Urothelium cell line (cell line): Measurements from ENCODE around the gene OTOF.

Source experiments
- DNase-seq: peaks from one replicate; pipeline ENCODE4 v3.0.0; 2011; ENCODE audit warnings: low spot score, mixed read lengths
- FAIRE-seq: peaks from 2 replicates; lab custom pipeline; 2011; peaks lifted over from hg19 to GRCh38; lab: Jason Lieb, UNC

OTOF gene

DNA sequence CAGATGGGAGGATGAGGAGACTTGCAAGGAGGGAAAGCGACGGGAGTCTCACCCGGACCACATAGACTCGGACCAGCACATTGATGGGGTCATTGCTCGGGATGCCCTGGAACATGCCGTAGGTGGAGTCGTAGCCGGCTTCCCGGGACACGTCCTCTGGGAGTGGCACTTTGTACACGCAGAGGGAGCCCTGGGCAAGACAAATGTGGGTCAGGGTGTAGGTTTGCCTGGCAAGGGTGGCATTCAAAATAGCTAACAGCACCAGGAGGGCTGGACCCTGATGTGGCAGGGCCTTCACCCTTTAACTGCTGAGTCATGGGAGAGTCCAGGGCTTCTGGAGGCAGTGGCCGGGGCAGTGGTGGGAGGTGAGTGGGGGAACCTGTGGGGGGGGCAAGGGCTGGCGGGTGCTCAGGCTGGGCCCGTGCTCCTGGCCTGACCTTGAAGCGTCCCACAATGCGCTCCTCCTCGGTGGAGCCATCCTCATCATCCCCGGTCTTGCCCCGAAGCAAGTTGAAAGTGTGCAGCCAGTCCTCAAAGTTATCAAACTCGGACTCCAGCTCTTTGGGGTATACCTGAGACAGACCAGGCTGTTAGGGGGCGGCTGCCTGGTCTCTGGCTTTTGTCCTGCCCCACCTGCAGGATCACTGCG, 11.1 kb downstream of the OTOF start:
- no peak for DNase-seq
- no peak for FAIRE-seq

DNA sequence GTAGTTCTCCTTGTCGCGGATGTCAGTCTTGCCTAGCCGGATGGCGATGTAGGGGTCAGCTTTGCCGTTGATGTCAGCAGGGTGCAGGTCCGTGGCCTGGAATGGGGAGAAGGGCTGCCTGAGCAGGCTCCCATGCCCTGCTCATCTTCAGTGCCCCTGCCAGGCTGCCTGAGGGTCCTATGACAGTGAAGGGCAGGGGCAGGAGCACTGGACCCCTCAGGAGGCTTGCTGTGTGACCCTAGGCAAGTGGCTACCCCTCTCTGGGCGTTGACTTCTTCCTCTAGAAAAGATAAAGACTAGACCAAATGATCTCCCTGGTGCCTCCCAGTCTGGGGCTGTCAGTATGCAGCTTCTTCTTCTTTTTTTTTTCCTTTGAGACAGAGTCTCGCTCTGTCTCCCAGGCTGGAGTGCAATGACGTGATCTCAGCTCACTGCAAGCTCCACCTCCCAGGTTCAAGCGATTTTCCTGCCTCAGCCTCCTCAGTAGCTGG, 11.9 kb downstream of the OTOF start:
- FAIRE-seq (no peak), DNase-seq (no peak)

- FAIRE-seq (peak; percentile 23), DNase-seq (no peak)
Observed at GRCh38 chr2:26465266-26465925, 12.5 kb downstream of the OTOF start.

- DNase-seq = no peak
- no peak for FAIRE-seq
Observed at GRCh38 chr2:26464390-26465265, 13.3 kb downstream of the OTOF start.

DNA sequence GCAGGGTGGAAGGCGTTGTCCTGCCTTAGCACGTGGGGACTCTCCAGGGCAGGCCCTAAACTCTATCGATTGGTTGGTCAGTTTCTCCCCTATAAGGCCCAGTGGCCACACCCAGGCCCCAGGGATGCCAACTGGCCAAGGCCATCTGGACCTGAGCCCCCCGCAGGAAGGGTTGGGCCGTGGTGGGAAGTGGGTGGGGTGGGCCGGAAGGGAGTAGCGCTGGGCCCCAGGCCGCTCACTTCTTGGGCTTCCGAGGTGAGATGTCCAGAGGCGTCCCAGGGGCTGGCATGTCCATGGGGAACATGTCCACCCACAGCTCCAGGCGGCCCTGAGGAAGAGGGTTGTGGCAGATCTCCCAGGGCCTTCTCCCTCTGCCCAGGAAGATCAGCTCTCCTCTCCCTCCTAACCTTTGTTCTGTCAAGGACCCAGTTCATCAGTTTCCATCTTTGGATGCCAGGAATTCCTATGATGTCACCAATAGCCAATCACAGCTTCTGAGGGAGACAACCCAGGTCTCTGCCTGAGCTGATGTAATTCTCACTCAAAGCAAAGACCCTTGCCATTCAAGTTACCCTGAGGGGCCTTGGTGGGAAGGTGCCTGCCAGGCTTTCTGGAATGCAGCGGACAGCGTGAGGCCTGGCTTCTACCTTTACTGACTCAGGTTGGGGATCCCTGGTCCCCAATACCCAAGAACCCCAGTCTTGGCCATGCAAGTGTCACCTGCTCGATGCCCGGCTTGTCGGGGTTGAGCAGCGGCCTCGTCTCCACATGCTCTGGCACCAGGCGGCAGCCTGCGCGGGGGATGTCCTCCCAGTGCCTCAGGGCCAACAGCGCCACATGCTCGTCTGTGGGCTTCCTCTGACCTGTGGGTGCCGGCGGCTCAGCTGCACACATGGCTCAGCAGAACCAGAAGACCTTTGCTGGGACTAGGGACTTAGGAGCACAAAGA, 14.4 kb downstream of the OTOF start:
- FAIRE-seq (no peak), DNase-seq (peak; percentile 37)

DNA sequence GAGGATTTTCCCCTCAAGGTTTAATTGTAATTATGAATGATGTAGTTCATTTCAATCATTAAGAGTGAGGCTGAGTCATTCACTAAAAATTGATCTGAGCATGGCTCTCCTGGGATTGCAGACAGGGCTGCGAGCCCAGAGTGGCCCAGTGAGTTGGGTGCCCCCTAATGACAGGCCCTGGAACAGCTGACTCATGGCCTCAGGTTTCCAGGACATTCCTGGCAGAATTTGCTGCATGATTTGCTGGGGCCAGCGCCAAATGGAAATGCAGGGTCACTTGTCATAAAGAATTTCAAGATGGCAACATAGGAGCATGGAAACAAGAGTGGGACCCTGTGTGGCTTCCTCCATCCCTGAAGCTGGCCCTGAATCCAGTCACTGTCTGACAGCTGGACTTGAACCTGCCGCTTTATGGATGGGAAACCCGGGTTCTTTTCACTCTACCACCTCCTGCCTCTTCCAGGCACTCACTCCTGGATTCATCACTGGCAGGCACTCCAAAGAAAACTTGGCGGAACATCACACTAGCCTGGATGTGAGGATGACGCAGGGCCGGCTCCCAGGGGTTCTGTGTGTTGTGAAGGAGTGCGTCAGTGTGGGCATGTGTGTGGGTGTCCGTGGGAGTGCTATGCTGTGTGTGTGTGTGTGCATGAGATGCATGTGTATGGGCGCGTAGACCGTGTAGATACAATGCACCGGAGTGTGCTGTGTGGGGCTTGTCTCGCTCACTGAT, 15.2 kb downstream of the OTOF start:
- FAIRE-seq (peak; percentile 32), DNase-seq (peak; percentile 68)

GRCh38 chr2:26462100-26462499, 15.8 kb downstream of the OTOF start:
- DNase-seq (no peak), FAIRE-seq (no peak)

GRCh38 chr2:26461601-26462023, 16.3 kb downstream of the OTOF start:
- FAIRE-seq = no peak
- DNase-seq = no peak

DNA sequence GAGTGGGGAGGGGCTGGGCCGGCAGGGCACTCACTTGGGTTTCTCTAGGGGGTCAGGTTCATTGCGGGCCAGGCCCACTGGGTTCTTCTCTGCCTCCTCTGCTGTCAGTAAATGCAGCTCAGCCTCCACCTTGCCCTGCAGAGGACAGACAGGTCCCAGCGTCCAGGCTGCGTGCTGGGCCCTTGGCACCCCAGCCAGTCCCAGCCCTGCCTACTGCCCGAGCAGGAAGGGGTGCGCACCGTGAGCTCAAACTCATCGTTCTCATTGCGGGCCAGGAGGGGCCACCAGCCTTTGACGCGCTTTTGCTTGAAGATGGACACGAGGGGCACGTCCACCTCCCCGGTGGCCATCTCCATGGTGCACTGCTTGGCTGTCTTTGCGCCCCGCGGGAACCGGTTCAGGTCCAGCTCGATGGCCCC, 17.3 kb downstream of the OTOF start:
- DNase-seq = no peak
- FAIRE-seq = no peak

DNA sequence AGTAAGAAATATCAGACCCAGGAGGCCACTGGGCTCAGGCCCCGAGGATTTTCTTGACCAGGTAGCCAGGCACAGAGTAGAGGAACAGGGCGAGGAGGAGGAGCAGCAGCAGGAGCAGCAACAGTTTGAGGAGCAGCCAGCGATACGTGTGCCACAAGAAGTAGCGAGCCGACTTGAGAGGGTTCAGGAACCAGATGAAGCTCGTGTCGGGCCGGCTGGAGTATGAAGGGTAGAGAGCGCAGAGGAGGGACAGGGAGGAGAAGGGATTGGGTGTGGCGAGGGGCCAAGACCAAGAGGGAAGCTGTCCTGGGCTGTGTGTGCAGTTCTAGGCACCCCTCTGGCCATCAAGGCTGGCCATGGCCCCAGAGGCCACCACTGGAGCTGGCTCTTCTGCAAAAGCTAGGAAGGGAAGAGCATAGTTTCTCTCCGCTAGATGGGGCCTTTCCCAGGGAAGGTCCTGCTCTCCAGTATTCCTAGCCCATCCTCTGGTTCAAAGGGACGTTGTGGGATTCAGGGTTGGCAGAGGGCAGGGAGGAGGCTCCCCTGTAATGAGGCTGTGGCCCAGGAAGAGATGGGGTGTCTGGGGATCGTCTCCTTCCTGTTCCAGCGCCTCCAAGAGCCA, 17.8 kb downstream of the OTOF start:
- no peak for FAIRE-seq

DNA sequence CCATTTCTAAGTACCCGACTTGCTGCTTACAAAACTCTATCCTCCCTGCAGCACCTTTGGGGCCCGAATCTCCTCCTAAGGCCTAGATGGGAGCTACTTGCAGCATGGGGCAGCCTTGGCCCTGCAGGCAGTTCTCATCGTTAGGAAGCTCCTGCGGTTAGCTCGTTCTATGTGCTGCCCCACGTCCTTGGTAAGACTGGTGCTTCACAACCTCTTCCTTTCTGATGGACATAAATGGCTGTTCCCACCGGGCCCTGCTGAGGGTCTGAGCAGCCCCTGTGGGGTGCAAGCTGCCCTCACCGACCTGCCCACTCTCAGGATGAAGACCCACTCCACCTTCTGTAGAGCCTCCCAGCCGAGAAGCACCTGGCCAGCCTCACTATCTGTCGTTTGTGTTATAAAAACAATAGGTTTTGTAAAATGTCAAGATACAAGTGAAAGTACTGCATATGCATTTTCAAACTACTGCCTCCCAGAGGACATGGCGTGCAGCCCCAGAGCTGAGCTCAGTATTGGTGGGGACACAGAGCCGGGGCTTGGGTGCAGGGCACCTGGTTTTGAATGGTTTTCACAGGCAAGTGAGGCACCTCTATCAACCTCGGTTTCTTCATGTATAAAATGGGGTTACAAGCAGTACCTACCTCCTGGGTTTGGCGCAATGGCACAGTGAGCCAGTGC, 19.4 kb downstream of the OTOF start:
- FAIRE-seq = no peak

More for the DNA sequence above, 17.8 kb downstream of the OTOF start:
- no peak for DNase-seq

DNA sequence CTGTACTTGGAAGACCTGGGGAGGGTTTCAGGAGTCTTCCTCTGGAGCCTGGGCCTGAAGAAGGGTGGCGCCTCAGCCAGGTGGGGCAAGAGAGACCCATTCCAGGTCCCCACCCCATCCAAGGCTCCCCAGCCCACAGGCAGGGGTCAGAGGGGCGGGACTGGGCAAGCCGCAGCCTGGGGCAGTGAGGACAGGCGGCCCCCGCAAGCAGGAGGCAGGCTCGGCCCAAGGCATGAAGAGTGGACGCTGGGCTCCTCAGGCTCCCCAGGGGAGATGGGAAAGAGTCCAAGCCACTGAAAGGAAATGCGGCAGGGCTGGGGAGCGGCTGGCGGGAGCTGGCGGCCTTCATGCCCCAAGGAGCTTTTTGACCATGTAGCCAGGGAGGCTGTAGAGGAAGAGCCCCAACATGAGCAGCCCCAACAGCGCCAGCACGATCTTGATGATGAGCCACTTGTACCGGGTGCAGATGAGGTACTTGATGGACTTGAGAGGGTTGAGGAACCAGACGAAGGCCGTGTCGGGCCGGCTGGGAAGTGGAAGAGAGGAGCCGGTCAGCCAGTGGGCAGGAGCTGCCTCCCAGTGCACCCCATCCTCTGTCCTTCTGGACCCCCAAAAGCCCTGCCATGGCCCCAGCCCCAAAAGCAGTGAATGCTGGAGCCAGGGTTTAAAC, 20.1 kb downstream of the OTOF start:
- FAIRE-seq (no peak), DNase-seq (no peak)

More for the DNA sequence above, 19.4 kb downstream of the OTOF start:
- DNase-seq = no peak

DNA sequence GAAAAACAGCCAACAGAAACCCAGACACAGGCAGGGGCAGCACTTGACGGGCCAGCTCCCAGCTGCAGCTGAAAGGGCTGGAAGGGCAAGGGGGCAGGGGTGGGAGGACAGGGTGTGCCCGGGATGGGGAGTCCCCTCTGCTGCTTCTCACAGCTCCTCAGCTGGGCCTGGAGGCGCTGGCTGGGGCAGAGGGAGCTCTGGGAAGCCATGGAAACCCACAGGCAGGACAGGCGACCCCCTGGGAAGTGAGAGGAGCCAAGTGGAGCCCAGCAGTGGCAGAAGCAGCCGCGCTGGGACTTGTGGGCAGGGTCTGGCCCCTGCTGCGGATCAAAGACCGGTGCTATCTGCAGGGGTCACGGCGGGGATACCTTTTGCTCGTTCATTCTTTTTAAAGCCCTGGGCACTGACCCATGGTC, 20.7 kb downstream of the OTOF start:
- no peak for DNase-seq
- no peak for FAIRE-seq

DNA sequence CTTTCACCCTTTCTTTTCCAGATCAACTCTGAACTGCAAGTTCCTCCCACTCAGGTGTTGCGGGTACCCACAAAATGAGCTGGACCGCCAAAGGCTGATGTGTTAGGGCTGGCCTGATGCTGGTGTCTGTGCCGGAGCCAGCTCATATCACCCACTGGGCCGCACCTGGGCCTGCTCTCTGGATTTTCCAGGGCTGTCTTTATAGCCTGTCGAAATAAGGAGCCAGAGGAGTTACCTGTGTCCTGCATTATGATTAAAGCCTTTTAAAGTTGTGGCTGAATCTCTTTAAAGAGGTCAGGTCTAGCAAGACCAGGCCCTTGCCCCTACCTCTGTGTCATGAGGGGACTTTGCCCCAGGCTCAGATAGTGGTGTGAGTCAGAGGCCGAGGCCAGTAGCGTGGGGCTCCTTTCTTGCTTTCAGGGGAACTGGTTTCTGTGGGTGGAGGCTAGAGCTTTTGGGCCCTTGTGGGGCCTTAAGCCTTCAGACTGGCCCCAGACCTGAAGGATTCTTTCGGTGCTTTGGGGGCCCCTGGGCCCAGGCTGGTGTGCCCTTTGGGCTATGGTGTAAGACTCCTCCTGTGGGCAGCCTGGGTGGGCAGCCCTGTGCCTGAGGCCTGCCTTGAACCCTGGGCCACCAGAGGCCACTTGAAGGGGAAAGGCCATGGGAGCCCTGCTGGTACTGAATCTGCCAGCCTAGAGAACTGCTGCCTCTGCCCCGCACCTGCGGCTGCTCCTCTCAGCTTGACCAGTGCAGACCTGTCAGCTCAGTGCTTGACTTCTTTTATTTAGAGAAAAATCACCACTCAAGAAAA, 21.3 kb downstream of the OTOF start:
- FAIRE-seq = no peak

GRCh38 chr2:26455670-26456439, 22.1 kb downstream of the OTOF start:
- FAIRE-seq (no peak), DNase-seq (no peak)

More for the DNA sequence above, 21.3 kb downstream of the OTOF start:
- no peak for DNase-seq

DNA sequence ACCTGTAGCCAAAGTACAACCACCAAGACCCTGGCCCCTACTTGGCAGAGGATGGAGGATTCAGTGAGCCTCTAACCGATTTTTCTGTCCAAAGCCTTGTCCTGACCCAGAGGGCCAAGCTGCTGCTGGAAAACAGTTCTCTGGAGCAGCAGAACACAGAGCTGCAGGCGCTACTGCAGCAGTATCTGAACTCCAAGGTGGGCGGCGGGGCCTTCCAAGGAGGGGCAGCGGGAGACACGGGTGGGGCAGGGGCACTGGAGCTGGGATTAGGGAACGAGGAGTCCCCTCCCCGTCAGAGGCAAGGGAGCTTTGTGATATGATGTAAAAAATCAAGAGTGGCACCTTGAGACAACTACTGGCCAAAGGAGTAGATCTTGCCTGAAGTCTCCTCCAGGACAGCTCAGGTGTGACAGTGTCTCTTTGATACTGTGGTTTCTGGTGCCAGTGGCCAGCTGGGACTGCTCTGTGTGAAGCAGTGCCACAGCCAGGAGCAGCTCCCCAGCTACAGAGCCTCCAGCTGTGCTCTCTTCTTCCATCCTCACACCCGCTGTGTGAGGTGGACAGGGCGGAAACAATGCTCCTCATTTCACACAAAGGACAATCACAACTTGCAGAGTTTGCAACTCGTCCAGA, 22.8 kb downstream of the OTOF start:
- no peak for FAIRE-seq
- DNase-seq = no peak
